AG10803 (cell line): ENCODE data around the gene TSPAN16.
"Not testable (repeated sequence)": the region's sequence is repeated elsewhere in the genome, so short reads cannot be mapped to it uniquely, and the experiment has no call there.

Experiments
- DNase-seq: peaks from one replicate; pipeline ENCODE4 v3.0.0; 2010; ENCODE audit warnings: low read depth
- H3K4me3 ChIP-seq: 2 replicates; pipeline ENCODE4 v1.5.1; 2011; ENCODE audit warnings: mild to moderate bottlenecking, low read length, control low read depth
- CTCF ChIP-seq: conservative IDR thresholded peaks from 2 replicates; pipeline ENCODE4 v1.5.1; 2011; ENCODE audit warnings: mild to moderate bottlenecking, low read length, control low read depth, inconsistent platforms

The TSPAN16 gene

GRCh38 chr19:11346104-11346940 is 50.4 kb downstream of the TSPAN16 start, which contains the start of the genes CCDC159 and TMEM205:
Gene CCDC159, plus strand, starts transcription at chr19:11346519. Its CDS starts 88 bp downstream, at chr19:11346607.
Gene TMEM205, minus strand, starts transcription at chr19:11346268. Its CDS starts 649 bp downstream, at chr19:11345619.
- peak; percentile 99 for DNase-seq
- TF ChIP-seq CTCF, result no peak; the same call in 1 of the 2 replicates
- H3K4me3 ChIP-seq, result peak within 1 kb of the TSS; percentile 87

GRCh38 chr19:11347546-11348039 is 51.6 kb downstream of the TSPAN16 start:
- no peak for TF ChIP-seq CTCF
- DNase-seq, result no peak
- H3K4me3 ChIP-seq, result no peak overlapping the region

- TF ChIP-seq CTCF, result no peak
- no peak overlapping the region for H3K4me3 ChIP-seq
- no peak for DNase-seq
These were observed 53.2 kb downstream of the TSPAN16 start for GRCh38 chr19:11349171-11349570.

- not testable (repeated sequence) for H3K4me3 ChIP-seq, DNase-seq
These were observed 58.1 kb downstream of the TSPAN16 start for GRCh38 chr19:11354102-11354501.

- DNase-seq, result peak; percentile 85
These were observed 59.5 kb downstream of the TSPAN16 start, which contains the start of gene PLPPR2 for GRCh38 chr19:11355160-11356073. Gene PLPPR2, plus strand, starts transcription at chr19:11355432. Its CDS starts 2,242 bp downstream, at chr19:11357674.

GRCh38 chr19:11356074-11356397 is 60.1 kb downstream of the TSPAN16 start:
- no peak for TF ChIP-seq CTCF
- DNase-seq, result no peak
- H3K4me3 ChIP-seq, result peak overlapping the region; percentile 91

More at GRCh38 chr19:11355160-11356073, 59.5 kb downstream of the TSPAN16 start, which contains the start of gene PLPPR2:
- no peak for TF ChIP-seq CTCF
- H3K4me3 ChIP-seq, result peak within 1 kb of the TSS; percentile 91
